Measurements from ENCODE around the gene FOXK1. TPM values are rescaled to one million over a fixed set of nuclear protein-coding genes. Genes with fewer than 3 reads are reported as not detected.
A peak's percentile ranks its signal among the peaks of the same experiment; 100 is the strongest.

FOXK1 gene
- total RNA-seq, 5 donors from 2014 or later (not counting 1 experiment from before 2014, with no cell fraction given), result 63.9 to 79.7 (median 74.2) TPM

DNA sequence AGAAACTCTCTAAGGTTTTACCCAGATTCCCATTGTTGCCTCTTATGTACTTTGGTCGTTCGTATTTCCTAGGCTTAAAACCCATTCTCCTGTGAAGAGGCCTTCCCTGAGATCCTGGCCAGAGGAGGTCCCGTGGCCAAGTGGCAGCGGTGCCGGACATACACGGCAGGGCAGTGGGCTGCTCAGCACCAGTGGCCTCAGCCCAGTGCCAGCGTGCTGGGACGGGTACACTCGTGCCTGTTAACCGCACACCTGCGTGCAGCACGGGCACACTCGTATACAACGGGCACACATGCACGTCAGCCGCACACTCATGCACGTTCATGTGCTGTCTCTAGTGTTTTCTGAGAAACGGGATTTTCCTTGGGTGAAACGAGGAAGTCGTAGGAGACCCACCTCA is 40.2 kb downstream of the FOXK1 start:
- Histone ChIP-seq H3K4me3 (ENCODE audit: control insufficient read depth in 1 of 2, extremely low read depth in 1 of 2, low read length in 1 of 2) (no peak overlapping the region), H3K4me1 (ENCODE audit: control insufficient read depth in 1 of 2, extremely low read depth in 1 of 2, insufficient read depth in 2 of 2, low read length in 2 of 2) (peaks cover 0 to 35% of the 10 kb centered on the region in 2 experiments), H3K36me3 (ENCODE audit: control insufficient read depth in 2 of 2, extremely low read depth in 1 of 2, insufficient read depth in 1 of 2, low read length in 1 of 2) (peaks cover 8 to 14% of the 10 kb centered on the region in 2 donors), H3K27me3 (replicated peaks in 1 of 2; ENCODE audit: control insufficient read depth in 2 of 2, extremely low read depth in 1 of 2, insufficient read depth in 2 of 2, low read length in 1 of 2) (no peaks in the 10 kb centered on the region), H3K9me3 (no peaks in the 10 kb centered on the region), H3K27ac (ENCODE audit: low read length) (no peak overlapping the region)
- Mint-ChIP-seq H3K4me3 (no peak overlapping the region), H3K36me3 (peaks cover 11% of the 10 kb centered on the region), H3K4me1 (peaks cover 52 to 69% (median 63%) of the 10 kb centered on the region in 3 donors), H3K27ac (no peak overlapping the region), H3K27me3 (no peaks in the 10 kb centered on the region), H3K9me3 (no peaks in the 10 kb centered on the region)
- DNase-seq (no peak), ATAC-seq (replicated peaks in 1 of 4) (no peak)
- ChIA-PET CTCF (no interaction called here), POLR2A (no interaction called here)
- WGBS (ENCODE audit: insufficient coverage), result 95% methylated on average over 20 of the region's 20 CpGs

DNA sequence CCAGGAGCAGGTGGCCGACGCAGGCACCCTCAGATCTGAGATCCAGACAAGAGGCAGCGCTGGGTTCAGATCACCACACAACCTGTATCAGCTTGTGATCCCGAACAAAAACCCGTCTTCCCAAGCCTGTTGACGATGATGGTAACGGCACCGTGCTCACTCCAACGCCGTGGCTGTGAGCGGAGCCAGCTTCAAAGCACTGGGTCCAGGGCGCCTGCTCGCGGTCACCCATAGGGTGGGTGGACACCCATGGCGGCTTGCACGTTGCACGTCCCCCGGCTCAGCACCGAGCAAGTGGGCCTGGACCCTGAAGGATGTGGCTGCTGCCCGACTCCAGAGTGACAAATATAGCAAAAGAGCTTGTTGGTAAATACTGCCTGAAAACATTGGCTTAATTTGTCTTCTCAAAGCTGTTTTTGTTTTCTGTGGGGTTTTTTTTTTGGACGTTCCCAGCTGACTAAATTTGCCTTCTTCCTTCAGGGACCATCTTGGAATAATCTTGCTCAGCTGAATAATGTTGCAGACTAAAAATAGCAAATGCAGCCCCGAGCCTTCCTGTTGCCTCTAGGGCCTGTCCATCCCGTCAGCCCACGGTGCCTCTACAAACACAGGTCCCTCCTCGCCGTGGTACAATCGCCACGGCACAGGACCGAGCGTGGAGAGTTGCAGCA is 41.0 kb downstream of the FOXK1 start:
- ChIA-PET POLR2A (no interaction called here), CTCF (no interaction called here)
- H3K27ac ChIP-seq (ENCODE audit: low read length), result no peak overlapping the region
- no peaks in the 10 kb centered on the region for H3K9me3 Mint-ChIP-seq
- ATAC-seq (replicated peaks in 1 of 4) (no peak), DNase-seq (no peak)
- H3K27me3 Mint-ChIP-seq, result no peaks in the 10 kb centered on the region
- peaks cover 45 to 62% (median 60%) of the 10 kb centered on the region in 3 donors for H3K4me1 Mint-ChIP-seq
- no peak overlapping the region for H3K4me3 Mint-ChIP-seq
- 96% methylated on average over 18 of the region's 30 CpGs for WGBS (ENCODE audit: insufficient coverage)
- H3K36me3 ChIP-seq (ENCODE audit: control insufficient read depth in 2 of 2, extremely low read depth in 1 of 2, insufficient read depth in 1 of 2, low read length in 1 of 2), result peaks cover 5 to 13% of the 10 kb centered on the region in 2 donors
- no peak overlapping the region for H3K4me3 ChIP-seq (ENCODE audit: control insufficient read depth in 1 of 2, extremely low read depth in 1 of 2, low read length in 1 of 2)
- H3K9me3 ChIP-seq, result no peaks in the 10 kb centered on the region
- H3K36me3 Mint-ChIP-seq, result peaks cover 10% of the 10 kb centered on the region
- H3K4me1 ChIP-seq (ENCODE audit: control insufficient read depth in 1 of 2, extremely low read depth in 1 of 2, insufficient read depth in 2 of 2, low read length in 2 of 2), result peaks cover 0 to 31% of the 10 kb centered on the region in 2 experiments
- no peak overlapping the region for H3K27ac Mint-ChIP-seq
- no peaks in the 10 kb centered on the region for H3K27me3 ChIP-seq (replicated peaks in 1 of 2; ENCODE audit: control insufficient read depth in 2 of 2, extremely low read depth in 1 of 2, insufficient read depth in 2 of 2, low read length in 1 of 2)

DNA sequence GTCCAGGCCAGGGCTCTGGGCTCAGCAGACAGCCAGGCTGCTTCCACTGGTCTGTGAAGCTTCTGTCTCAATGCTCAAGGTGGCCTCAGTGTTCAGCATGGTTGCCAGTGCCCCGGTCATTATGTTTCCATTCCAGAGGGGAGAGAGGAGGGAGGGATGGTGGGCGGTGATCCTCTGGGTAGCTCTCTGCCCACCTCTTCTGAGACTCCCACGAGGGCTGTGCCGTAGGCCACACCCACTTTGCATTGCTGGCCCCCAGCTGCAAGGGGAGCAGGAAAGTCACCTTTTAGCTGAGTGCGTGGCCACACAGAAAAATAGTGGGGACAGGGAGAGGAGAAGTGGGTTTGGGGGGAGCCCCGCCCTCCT is 42.5 kb downstream of the FOXK1 start:
- WGBS (ENCODE audit: insufficient coverage), result 14% methylated on average over 5 of the region's 6 CpGs
- peak; percentile 32 to 51 (median 40) for ATAC-seq (replicated peaks in 1 of 4)
- POLR2A ChIA-PET, result interaction anchor here in 1 of 2 donors (0.6 kb wide), 1 partner anchor 11 kb away, joined by 5 read pairs; no protein-coding TSS in a partner anchor

DNA sequence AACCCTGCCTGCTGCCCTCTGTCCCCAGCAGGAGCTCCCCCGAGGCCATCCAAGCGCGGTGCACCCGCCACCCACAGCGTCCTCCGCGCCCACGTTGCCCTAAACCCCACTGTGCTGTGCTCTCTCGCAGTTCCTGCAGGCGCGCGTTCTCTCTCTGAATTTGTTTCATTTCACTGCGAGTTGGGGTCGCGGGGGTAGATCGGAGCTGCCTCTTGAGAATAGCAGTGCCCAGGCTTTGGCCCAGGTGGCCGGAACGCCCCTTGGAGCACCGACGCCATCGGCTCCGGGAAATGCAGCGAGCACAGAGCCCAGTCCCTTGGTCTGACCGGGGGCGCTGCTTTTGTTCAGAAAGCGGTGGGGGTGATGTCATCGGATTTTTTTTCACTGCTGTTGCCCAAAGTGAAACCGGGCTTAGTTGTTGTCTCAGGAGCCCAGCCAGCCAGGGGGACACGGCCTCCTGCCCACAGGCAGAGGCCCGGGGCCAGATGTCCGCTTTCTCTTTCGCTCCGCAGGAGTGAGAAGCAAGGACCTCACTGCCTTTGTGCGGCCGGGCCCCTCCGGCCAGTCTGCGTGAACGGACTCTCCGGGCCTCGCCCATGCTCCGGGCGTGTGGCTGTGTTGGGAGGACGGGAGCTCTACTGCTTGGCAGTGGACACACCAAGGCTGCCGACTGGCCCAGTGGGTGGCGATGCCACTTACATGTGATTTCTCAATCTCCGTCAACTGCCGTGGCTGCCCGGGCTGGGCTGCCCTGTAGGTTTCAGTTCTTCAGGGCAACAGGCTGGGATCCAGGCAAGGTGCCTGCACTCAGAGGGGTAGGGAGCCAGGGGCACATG is 43.1 kb downstream of the FOXK1 start:
- ChIA-PET POLR2A (no interaction called here), CTCF (interaction anchor here in 1 of 2 donors (1.2 kb wide), 1 partner anchor 84 kb away, joined by 4 read pairs; no protein-coding TSS in a partner anchor)
- H3K27ac ChIP-seq (ENCODE audit: low read length), result peak overlapping the region; percentile 68
- DNase-seq (peak in 34 of 35 experiments; percentile 17 to 71 (median 46)), ATAC-seq (replicated peaks in 1 of 4) (peak; percentile 75 to 83 (median 81))
- no peaks in the 10 kb centered on the region for H3K9me3 ChIP-seq
- Mint-ChIP-seq H3K27me3 (no peaks in the 10 kb centered on the region), H3K36me3 (peaks cover 4% of the 10 kb centered on the region), H3K4me3 (peak overlapping the region; percentile 81 to 91 (median 86)), H3K27ac (peak overlapping the region; percentile 69 to 87), H3K9me3 (no peaks in the 10 kb centered on the region), H3K4me1 (peaks cover 33 to 61% (median 61%) of the 10 kb centered on the region in 3 donors)
- 37% methylated on average over 48 of the region's 48 CpGs for WGBS (ENCODE audit: insufficient coverage)
- no peaks in the 10 kb centered on the region for H3K27me3 ChIP-seq (replicated peaks in 1 of 2; ENCODE audit: control insufficient read depth in 2 of 2, extremely low read depth in 1 of 2, insufficient read depth in 2 of 2, low read length in 1 of 2)
- peaks cover 5 to 10% of the 10 kb centered on the region in 2 donors for H3K36me3 ChIP-seq (ENCODE audit: control insufficient read depth in 2 of 2, extremely low read depth in 1 of 2, insufficient read depth in 1 of 2, low read length in 1 of 2)
- peaks cover 4 to 45% of the 10 kb centered on the region in 2 experiments for H3K4me1 ChIP-seq (ENCODE audit: control insufficient read depth in 1 of 2, extremely low read depth in 1 of 2, insufficient read depth in 2 of 2, low read length in 2 of 2)
- H3K4me3 ChIP-seq (ENCODE audit: control insufficient read depth in 1 of 2, extremely low read depth in 1 of 2, low read length in 1 of 2), result peak overlapping the region; percentile 57 to 58

More for the DNA sequence above, 42.5 kb downstream of the FOXK1 start:
- peak overlapping the region; percentile 68 for H3K27ac ChIP-seq (ENCODE audit: low read length)
- CTCF ChIA-PET, result interaction anchor here in 1 of 2 donors (1.2 kb wide), 1 partner anchor 83 kb away, joined by 4 read pairs; no protein-coding TSS in a partner anchor
- peaks cover 7% of the 10 kb centered on the region for H3K36me3 Mint-ChIP-seq
- peak overlapping the region; percentile 57 to 58 for H3K4me3 ChIP-seq (ENCODE audit: control insufficient read depth in 1 of 2, extremely low read depth in 1 of 2, low read length in 1 of 2)
- no peaks in the 10 kb centered on the region for H3K27me3 Mint-ChIP-seq
- H3K9me3 Mint-ChIP-seq, result no peaks in the 10 kb centered on the region
- no peaks in the 10 kb centered on the region for H3K27me3 ChIP-seq (replicated peaks in 1 of 2; ENCODE audit: control insufficient read depth in 2 of 2, extremely low read depth in 1 of 2, insufficient read depth in 2 of 2, low read length in 1 of 2)
- peaks cover 32 to 63% (median 62%) of the 10 kb centered on the region in 3 donors for H3K4me1 Mint-ChIP-seq
- DNase-seq, result no peak
- peak overlapping the region; percentile 81 to 91 (median 86) for H3K4me3 Mint-ChIP-seq
- peaks cover 5 to 10% of the 10 kb centered on the region in 2 donors for H3K36me3 ChIP-seq (ENCODE audit: control insufficient read depth in 2 of 2, extremely low read depth in 1 of 2, insufficient read depth in 1 of 2, low read length in 1 of 2)
- H3K9me3 ChIP-seq, result no peaks in the 10 kb centered on the region
- H3K4me1 ChIP-seq (ENCODE audit: control insufficient read depth in 1 of 2, extremely low read depth in 1 of 2, insufficient read depth in 2 of 2, low read length in 2 of 2), result peaks cover 0 to 39% of the 10 kb centered on the region in 2 experiments
- peak overlapping the region; percentile 27 to 87 for H3K27ac Mint-ChIP-seq

DNA sequence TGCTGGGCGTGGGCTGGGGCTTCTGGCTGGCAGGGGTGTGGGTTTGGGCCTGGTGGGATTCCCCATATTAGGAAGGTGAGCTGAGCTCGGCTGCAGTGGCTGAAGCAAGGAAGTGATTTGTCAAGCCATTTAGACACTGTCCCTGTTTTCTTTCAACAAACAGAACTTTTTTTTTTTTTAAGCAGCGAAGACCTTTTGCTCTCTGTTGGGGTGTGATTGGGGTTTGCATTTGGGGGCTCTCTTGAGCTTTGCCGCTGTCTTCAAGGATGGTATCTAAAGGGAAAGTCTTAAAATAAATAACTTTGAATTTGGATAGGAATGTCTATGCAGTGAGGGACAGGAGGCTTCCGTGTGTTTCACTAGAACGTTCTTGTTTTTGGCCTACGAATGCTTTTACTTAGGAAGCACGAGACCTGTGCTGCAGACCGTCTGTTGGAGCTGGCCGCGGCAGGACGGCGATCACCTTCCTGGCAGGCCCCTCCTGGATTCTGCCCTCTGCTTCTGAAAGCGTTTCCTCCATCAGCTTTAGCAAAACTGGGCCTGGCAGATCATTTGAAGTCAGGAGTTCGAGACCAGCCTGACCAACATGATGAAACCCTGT is 43.9 kb downstream of the FOXK1 start:
- Histone ChIP-seq H3K36me3 (ENCODE audit: control insufficient read depth in 2 of 2, extremely low read depth in 1 of 2, insufficient read depth in 1 of 2, low read length in 1 of 2) (peaks cover 5 to 12% of the 10 kb centered on the region in 2 donors), H3K4me3 (ENCODE audit: control insufficient read depth in 1 of 2, extremely low read depth in 1 of 2, low read length in 1 of 2) (peak overlapping the region; percentile 57 to 58), H3K27ac (ENCODE audit: low read length) (peak overlapping the region; percentile 68), H3K4me1 (ENCODE audit: control insufficient read depth in 1 of 2, extremely low read depth in 1 of 2, insufficient read depth in 2 of 2, low read length in 2 of 2) (peaks cover 8 to 52% of the 10 kb centered on the region in 2 experiments), H3K27me3 (replicated peaks in 1 of 2; ENCODE audit: control insufficient read depth in 2 of 2, extremely low read depth in 1 of 2, insufficient read depth in 2 of 2, low read length in 1 of 2) (no peaks in the 10 kb centered on the region), H3K9me3 (no peaks in the 10 kb centered on the region)
- ChIA-PET POLR2A (no interaction called here), CTCF (interaction anchor here in 1 of 2 donors (0.7 kb wide), 1 partner anchor 66 kb away, joined by 6 read pairs; no protein-coding TSS in a partner anchor)
- H3K27ac Mint-ChIP-seq, result peak overlapping the region; percentile 59 to 87
- no peaks in the 10 kb centered on the region for H3K9me3 Mint-ChIP-seq
- no peaks in the 10 kb centered on the region for H3K27me3 Mint-ChIP-seq
- DNase-seq (no peak), ATAC-seq (replicated peaks in 1 of 4) (no peak)
- peaks cover 4% of the 10 kb centered on the region for H3K36me3 Mint-ChIP-seq
- H3K4me1 Mint-ChIP-seq, result peaks cover 40 to 62% (median 61%) of the 10 kb centered on the region in 3 donors
- WGBS (ENCODE audit: insufficient coverage), result 84% methylated on average over 11 of the region's 15 CpGs
- peak overlapping the region; percentile 81 to 91 (median 86) for H3K4me3 Mint-ChIP-seq

DNA sequence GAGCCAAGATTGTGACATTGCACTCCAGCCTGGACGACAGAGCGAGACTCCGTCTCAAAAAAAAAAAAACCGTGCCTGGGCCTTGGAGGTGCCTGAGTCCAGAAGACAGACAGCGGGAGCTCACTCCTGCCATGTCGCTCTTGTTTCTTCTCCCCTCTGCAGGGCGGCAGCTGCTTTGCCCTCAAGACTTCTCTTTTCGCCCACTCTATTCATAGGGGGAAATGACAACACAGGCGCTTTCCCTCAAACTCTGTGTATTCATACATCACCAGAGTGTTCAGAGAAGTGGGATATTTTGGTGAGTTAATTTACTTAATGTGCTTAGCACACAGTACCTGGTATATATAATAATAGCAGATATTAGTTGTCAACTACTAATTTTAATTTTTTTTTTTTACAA is 44.5 kb downstream of the FOXK1 start:
- 91% methylated on average over 6 of the region's 9 CpGs for WGBS (ENCODE audit: insufficient coverage)
- Mint-ChIP-seq H3K4me3 (peak overlapping the region in 2 of 3 donors; percentile 43 to 91), H3K27me3 (no peaks in the 10 kb centered on the region), H3K27ac (peak overlapping the region; percentile 59 to 87), H3K9me3 (no peaks in the 10 kb centered on the region), H3K4me1 (peaks cover 44 to 63% (median 63%) of the 10 kb centered on the region in 3 donors), H3K36me3 (peaks cover 4% of the 10 kb centered on the region)
- ChIA-PET CTCF (interaction anchor here in 1 of 2 donors (0.7 kb wide), 2 partner anchors 8 to 65 kb away, joined by 6 to 8 read pairs; no protein-coding TSS in a partner anchor), POLR2A (no interaction called here)
- Histone ChIP-seq H3K4me3 (ENCODE audit: control insufficient read depth in 1 of 2, extremely low read depth in 1 of 2, low read length in 1 of 2) (no peak overlapping the region), H3K4me1 (ENCODE audit: control insufficient read depth in 1 of 2, extremely low read depth in 1 of 2, insufficient read depth in 2 of 2, low read length in 2 of 2) (peaks cover 11 to 57% of the 10 kb centered on the region in 2 experiments), H3K27ac (ENCODE audit: low read length) (no peak overlapping the region), H3K27me3 (replicated peaks in 1 of 2; ENCODE audit: control insufficient read depth in 2 of 2, extremely low read depth in 1 of 2, insufficient read depth in 2 of 2, low read length in 1 of 2) (no peaks in the 10 kb centered on the region), H3K36me3 (ENCODE audit: control insufficient read depth in 2 of 2, extremely low read depth in 1 of 2, insufficient read depth in 1 of 2, low read length in 1 of 2) (peaks cover 5 to 13% of the 10 kb centered on the region in 2 donors), H3K9me3 (no peaks in the 10 kb centered on the region)
- DNase-seq (no peak), ATAC-seq (replicated peaks in 1 of 4) (no peak)

Data from T-cell (primary cell).